ENCODE data around the gene TECRL. TPM values are rescaled to one million over a fixed set of nuclear protein-coding genes. Genes with fewer than 3 reads are reported as not detected.

The TECRL gene
- total RNA-seq, 1 experiment from 2014 or later = not detected

GRCh38 chr4:64417974-64418373, 8.7 kb upstream of the TECRL start:
- TF ChIP-seq EZH2 (IDR thresholded peaks at IDR 0.05; ENCODE audit: low read depth) (no peak), CTCF (conservative IDR thresholded peaks at IDR 0.05) (no peak)
- Histone ChIP-seq H3K79me2 (ENCODE audit: low read depth) (no peaks in the 10 kb centered on the region), H3K9me2 (ENCODE audit: insufficient read depth) (no peaks in the 10 kb centered on the region), H3F3A (ENCODE audit: insufficient read depth, low read depth) (no peaks in the 10 kb centered on the region), H2AFZ (no peak overlapping the region), H3K27me3 (ENCODE audit: insufficient read depth, low read depth) (no peaks in the 10 kb centered on the region), H3K36me3 (ENCODE audit: low read depth) (no peaks in the 10 kb centered on the region), H4K20me1 (ENCODE audit: insufficient read depth) (no peaks in the 10 kb centered on the region), H3K4me2 (no peak overlapping the region), H3K9me3 (ENCODE audit: insufficient read depth, low read depth) (no peaks in the 10 kb centered on the region), H3K4me1 (replicated peaks; ENCODE audit: insufficient read depth) (no peaks in the 10 kb centered on the region), H3K27ac (no peak overlapping the region), H3K4me3 (no peak overlapping the region)
- BruUV-seq (replicated peaks) = no TSS peak
- CTCF ChIA-PET = no interaction called here
- POLR2A ChIA-PET (ENCODE audit: unreplicated experiment) = no interaction called here
- intact Hi-C loops (cut with micrococcal nuclease; ENCODE audit: unreplicated experiment) = no loop called here
- DNase-seq = no peak

GRCh38 chr4:64407000-64407399, 2.2 kb downstream of the TECRL start:
- H2AFZ ChIP-seq = no peak overlapping the region
- no peak for DNase-seq
- no TSS peak for BruUV-seq (replicated peaks)
- H3K4me1 ChIP-seq (replicated peaks; ENCODE audit: insufficient read depth) = no peaks in the 10 kb centered on the region
- H3K4me3 ChIP-seq = no peak overlapping the region
- intact Hi-C loops (cut with micrococcal nuclease; ENCODE audit: unreplicated experiment) = no loop called here
- no peak for TF ChIP-seq CTCF (conservative IDR thresholded peaks at IDR 0.05)
- H3K4me2 ChIP-seq = no peak overlapping the region
- no peaks in the 10 kb centered on the region for H3K9me3 ChIP-seq (ENCODE audit: insufficient read depth, low read depth)
- H3K79me2 ChIP-seq (ENCODE audit: low read depth) = no peaks in the 10 kb centered on the region
- no peaks in the 10 kb centered on the region for H3K9me2 ChIP-seq (ENCODE audit: insufficient read depth)
- H4K20me1 ChIP-seq (ENCODE audit: insufficient read depth) = no peaks in the 10 kb centered on the region
- ChIA-PET POLR2A (ENCODE audit: unreplicated experiment) (no interaction called here), CTCF (no interaction called here)
- H3K27me3 ChIP-seq (ENCODE audit: insufficient read depth, low read depth) = no peaks in the 10 kb centered on the region
- H3K27ac ChIP-seq = no peak overlapping the region
- H3F3A ChIP-seq (ENCODE audit: insufficient read depth, low read depth) = no peaks in the 10 kb centered on the region
- H3K36me3 ChIP-seq (ENCODE audit: low read depth) = no peaks in the 10 kb centered on the region

- TF ChIP-seq CTCF (conservative IDR thresholded peaks at IDR 0.05) (no peak), EZH2 (IDR thresholded peaks at IDR 0.05; ENCODE audit: low read depth) (no peak)
- Histone ChIP-seq H3F3A (ENCODE audit: insufficient read depth, low read depth) (no peaks in the 10 kb centered on the region), H3K79me2 (ENCODE audit: low read depth) (no peaks in the 10 kb centered on the region), H3K27ac (no peak overlapping the region), H3K4me2 (no peak overlapping the region), H3K4me3 (no peak overlapping the region), H4K20me1 (ENCODE audit: insufficient read depth) (no peaks in the 10 kb centered on the region), H3K9me3 (ENCODE audit: insufficient read depth, low read depth) (no peaks in the 10 kb centered on the region), H2AFZ (no peak overlapping the region), H3K36me3 (ENCODE audit: low read depth) (no peaks in the 10 kb centered on the region), H3K4me1 (replicated peaks; ENCODE audit: insufficient read depth) (no peaks in the 10 kb centered on the region), H3K27me3 (ENCODE audit: insufficient read depth, low read depth) (no peaks in the 10 kb centered on the region), H3K9me2 (ENCODE audit: insufficient read depth) (no peaks in the 10 kb centered on the region)
- no TSS peak for BruUV-seq (replicated peaks)
- ChIA-PET POLR2A (ENCODE audit: unreplicated experiment) (no interaction called here), CTCF (no interaction called here)
- DNase-seq = no peak
- intact Hi-C loops (cut with micrococcal nuclease; ENCODE audit: unreplicated experiment) = no loop called here
Observed at GRCh38 chr4:64405761-64406160, 3.5 kb downstream of the TECRL start.
